ENCODE data around the gene COX10. TPM values are rescaled to one million over a fixed set of nuclear protein-coding genes. Genes with fewer than 3 reads are reported as not detected.

The COX10 gene
- total RNA-seq, 1 experiment from 2014 or later = 27.3 TPM

GRCh38 chr17:14052886-14053615 lies 16.3 kb upstream of the COX10 start:
- H3K27me3 ChIP-seq (replicated peaks) = no peaks in the 10 kb centered on the region
- no peak overlapping the region for H3K27ac ChIP-seq
- H3K36me3 ChIP-seq = peaks cover 7% of the 10 kb centered on the region
- H3K4me3 ChIP-seq = no peak overlapping the region
- H3K9me3 ChIP-seq (replicated peaks) = no peaks in the 10 kb centered on the region
- no peaks in the 10 kb centered on the region for H3K4me1 ChIP-seq (replicated peaks)
- no peak for DNase-seq (ENCODE audit: low read depth in 1 of 2, low spot score in 2 of 2)

- no peaks in the 10 kb centered on the region for H3K27me3 ChIP-seq (replicated peaks)
- H3K27ac ChIP-seq = no peak overlapping the region
- DNase-seq (ENCODE audit: low read depth in 1 of 2, low spot score in 2 of 2) = no peak
- no peak overlapping the region for H3K4me3 ChIP-seq
- H3K36me3 ChIP-seq = peaks cover 30% of the 10 kb centered on the region
- peaks cover 19% of the 10 kb centered on the region for H3K4me1 ChIP-seq (replicated peaks)
- H3K9me3 ChIP-seq (replicated peaks) = no peaks in the 10 kb centered on the region
These were observed 11.7 kb upstream of the COX10 start for GRCh38 chr17:14057591-14057990.

DNA sequence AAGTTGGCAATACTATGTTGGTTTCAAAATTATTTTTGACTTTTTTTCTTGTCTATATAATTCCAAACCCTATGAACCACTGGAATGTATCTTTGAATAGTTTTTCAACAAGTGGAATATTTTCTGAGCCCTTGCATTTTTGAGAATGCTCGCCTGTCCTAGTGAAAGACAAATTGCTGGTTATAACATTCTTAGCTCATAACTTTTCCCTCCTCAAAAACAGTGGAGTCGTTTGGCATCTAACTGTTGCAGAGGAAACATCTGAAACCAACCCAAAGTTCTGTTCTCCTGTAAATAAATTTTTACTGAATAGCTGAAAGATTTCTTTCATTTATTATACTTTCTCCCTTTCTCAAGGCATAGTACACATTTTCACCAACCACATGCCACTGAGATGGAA lies 11.3 kb upstream of the COX10 start:
- DNase-seq (ENCODE audit: low read depth in 1 of 2, low spot score in 2 of 2) = no peak
- no peak overlapping the region for H3K4me3 ChIP-seq
- H3K36me3 ChIP-seq = peaks cover 30% of the 10 kb centered on the region
- H3K27me3 ChIP-seq (replicated peaks) = no peaks in the 10 kb centered on the region
- peaks cover 24% of the 10 kb centered on the region for H3K4me1 ChIP-seq (replicated peaks)
- no peak overlapping the region for H3K27ac ChIP-seq
- no peaks in the 10 kb centered on the region for H3K9me3 ChIP-seq (replicated peaks)

GRCh38 chr17:14060706-14061105 lies 8.6 kb upstream of the COX10 start:
- H3K27ac ChIP-seq = peak overlapping the region; percentile 78; the same call in 1 of the 2 replicates

DNA sequence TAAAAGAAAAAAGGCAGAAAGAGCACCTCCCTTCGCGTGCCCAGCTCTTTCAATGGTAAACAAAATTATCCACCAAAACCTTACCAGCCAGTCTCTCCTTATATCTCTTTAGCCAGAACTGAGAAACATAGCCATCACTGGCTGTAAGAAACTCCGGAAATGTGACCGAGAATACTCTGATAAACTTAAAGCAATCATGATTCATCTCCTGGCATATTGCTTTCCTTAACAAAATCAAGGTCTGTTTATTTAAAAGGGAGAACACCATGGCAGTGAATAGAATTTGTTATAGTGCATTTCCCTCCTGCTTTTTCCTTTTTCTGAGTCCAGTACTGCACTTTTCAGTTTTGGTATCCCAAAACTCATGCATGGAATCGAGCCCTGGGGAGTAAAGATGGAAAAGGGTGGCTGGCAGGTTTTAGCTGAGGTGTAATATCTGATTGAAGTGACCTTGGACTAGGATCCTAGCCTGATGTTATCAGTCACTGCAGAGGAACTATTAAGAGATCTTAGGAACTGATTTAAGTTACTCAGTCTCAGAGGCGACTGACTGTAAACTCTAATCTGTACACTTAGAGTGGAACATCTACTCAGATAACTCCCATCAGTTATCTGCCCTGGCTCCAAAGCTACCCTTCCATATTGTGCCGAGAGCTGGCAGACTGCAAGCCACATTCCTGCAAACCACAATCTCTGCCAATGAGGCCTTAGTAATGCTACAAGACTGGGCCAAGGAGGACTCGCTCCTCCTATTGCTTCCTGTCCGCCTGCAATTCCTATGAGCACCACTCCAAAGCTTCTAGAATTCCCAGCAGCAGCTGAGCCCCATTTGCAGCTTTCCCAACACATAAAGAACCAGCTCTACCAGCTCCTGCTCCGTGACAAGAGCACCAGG lies 7.4 kb upstream of the COX10 start:
- peak; percentile 69 to 79 for DNase-seq (ENCODE audit: low read depth in 1 of 2, low spot score in 2 of 2)
- Histone ChIP-seq H3K4me3 (no peak overlapping the region), H3K36me3 (peaks cover 45% of the 10 kb centered on the region), H3K4me1 (replicated peaks) (peaks cover 28% of the 10 kb centered on the region), H3K27ac (peak overlapping the region; percentile 78), H3K9me3 (replicated peaks) (no peaks in the 10 kb centered on the region), H3K27me3 (replicated peaks) (no peaks in the 10 kb centered on the region)

More at GRCh38 chr17:14060706-14061105, 8.6 kb upstream of the COX10 start:
- H3K4me3 ChIP-seq = no peak overlapping the region
- DNase-seq (ENCODE audit: low read depth in 1 of 2, low spot score in 2 of 2) = no peak
- H3K27me3 ChIP-seq (replicated peaks) = no peaks in the 10 kb centered on the region
- peaks cover 45% of the 10 kb centered on the region for H3K36me3 ChIP-seq
- no peaks in the 10 kb centered on the region for H3K9me3 ChIP-seq (replicated peaks)
- peaks cover 28% of the 10 kb centered on the region for H3K4me1 ChIP-seq (replicated peaks)

DNA sequence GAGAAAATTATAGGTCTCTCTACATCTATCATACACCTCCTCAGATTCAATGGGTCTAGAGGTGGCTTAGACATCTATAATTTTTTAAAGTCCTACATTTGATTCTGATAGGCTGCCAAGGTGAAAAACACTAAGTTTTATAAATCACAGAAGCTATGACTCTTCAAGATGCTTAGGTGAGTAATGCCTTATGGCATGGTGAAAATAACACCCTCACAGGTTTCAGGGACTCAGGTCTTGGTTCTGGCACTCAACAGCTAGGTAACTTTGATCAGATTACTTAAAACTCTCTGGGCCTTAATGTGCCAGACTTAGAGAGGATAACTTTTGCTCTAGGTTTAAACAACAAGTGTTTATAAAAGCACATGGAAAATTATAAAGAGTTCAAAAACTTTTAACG lies 2.0 kb upstream of the COX10 start:
- H3K27me3 ChIP-seq (replicated peaks) = no peaks in the 10 kb centered on the region
- no peaks in the 10 kb centered on the region for H3K9me3 ChIP-seq (replicated peaks)
- no peak overlapping the region for H3K27ac ChIP-seq
- peaks cover 24% of the 10 kb centered on the region for H3K4me1 ChIP-seq (replicated peaks)
- H3K36me3 ChIP-seq = peaks cover 26% of the 10 kb centered on the region
- no peak overlapping the region for H3K4me3 ChIP-seq
- no peak for DNase-seq (ENCODE audit: low read depth in 1 of 2, low spot score in 2 of 2)

DNA sequence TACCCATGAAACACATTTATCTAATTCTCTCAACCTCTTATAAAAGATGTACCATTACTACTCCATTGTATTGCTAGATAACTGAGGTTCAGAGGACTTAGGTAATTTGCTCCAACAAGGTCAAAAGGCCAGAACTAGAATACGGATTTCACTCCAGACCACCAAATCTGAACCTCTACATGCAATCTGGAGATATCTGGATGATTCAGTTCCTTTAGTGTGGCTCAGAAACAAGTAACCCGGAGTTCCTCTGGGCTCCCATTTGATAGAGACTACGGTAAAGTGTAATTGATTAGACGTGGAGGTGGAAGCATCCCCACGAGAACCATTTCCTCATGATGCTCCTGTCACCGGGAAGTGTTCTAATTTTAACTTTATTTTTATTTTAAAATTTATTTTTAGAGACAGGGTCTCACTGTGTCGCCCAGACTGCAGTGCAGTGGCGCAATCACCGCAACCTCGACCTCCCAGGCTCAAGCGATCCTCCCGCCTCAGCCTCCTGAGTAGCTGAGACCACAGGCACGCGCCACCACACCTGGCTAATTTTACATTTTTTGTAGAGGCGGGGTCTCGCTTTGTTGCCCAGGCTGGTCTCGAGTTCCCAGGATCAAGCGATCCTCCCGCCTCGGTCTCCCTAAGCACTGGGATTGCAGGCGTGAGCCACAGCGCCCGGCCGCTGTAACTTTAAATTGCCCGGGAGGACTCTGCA lies 608 bp upstream of the COX10 start:
- Histone ChIP-seq H3K36me3 (peaks cover 26% of the 10 kb centered on the region), H3K27me3 (replicated peaks) (no peaks in the 10 kb centered on the region), H3K9me3 (replicated peaks) (no peaks in the 10 kb centered on the region), H3K27ac (peak overlapping the region; percentile 65), H3K4me3 (peak overlapping the region; percentile 61), H3K4me1 (replicated peaks) (peaks cover 13% of the 10 kb centered on the region)
- DNase-seq (ENCODE audit: low read depth in 1 of 2, low spot score in 2 of 2) = peak in 1 of 2 experiments; percentile 2

- Histone ChIP-seq H3K27me3 (replicated peaks) (no peaks in the 10 kb centered on the region), H3K4me3 (peak overlapping the region; percentile 61), H3K4me1 (replicated peaks) (peaks cover 13% of the 10 kb centered on the region), H3K9me3 (replicated peaks) (no peaks in the 10 kb centered on the region), H3K36me3 (peaks cover 25% of the 10 kb centered on the region), H3K27ac (no peak overlapping the region)
- no peak for DNase-seq (ENCODE audit: low read depth in 1 of 2, low spot score in 2 of 2)
These were observed 1.2 kb downstream of the COX10 start for GRCh38 chr17:14070344-14070984.

DNA sequence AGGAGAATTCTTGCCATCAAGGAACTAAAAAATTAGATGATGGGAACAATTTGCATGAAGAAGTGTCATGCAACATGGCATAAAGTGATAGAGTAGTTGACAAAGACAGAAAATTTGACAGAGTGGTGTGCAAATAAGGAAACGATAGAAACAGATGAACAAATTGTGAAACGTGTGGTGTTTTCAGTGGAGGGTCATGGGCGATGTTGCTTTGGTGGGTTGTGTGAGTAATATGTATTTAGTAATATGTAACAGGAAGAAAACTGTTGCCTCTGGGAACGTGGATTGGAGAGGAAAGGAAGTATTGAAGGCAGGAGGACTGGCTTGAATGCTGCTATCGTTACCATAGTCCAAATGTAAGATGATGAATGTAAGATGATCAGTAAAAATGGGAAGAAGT lies 3.6 kb downstream of the COX10 start:
- peaks cover 30% of the 10 kb centered on the region for H3K36me3 ChIP-seq
- no peak overlapping the region for H3K27ac ChIP-seq
- peaks cover 13% of the 10 kb centered on the region for H3K4me1 ChIP-seq (replicated peaks)
- H3K27me3 ChIP-seq (replicated peaks) = no peaks in the 10 kb centered on the region
- no peaks in the 10 kb centered on the region for H3K9me3 ChIP-seq (replicated peaks)
- DNase-seq (ENCODE audit: low read depth in 1 of 2, low spot score in 2 of 2) = no peak
- H3K4me3 ChIP-seq = no peak overlapping the region

- Histone ChIP-seq H3K27ac (no peak overlapping the region), H3K4me1 (replicated peaks) (no peaks in the 10 kb centered on the region), H3K36me3 (peaks cover 44% of the 10 kb centered on the region), H3K4me3 (no peak overlapping the region), H3K27me3 (replicated peaks) (no peaks in the 10 kb centered on the region), H3K9me3 (replicated peaks) (no peaks in the 10 kb centered on the region)
- no peak for DNase-seq (ENCODE audit: low read depth in 1 of 2, low spot score in 2 of 2)
These were observed 8.7 kb downstream of the COX10 start for GRCh38 chr17:14078027-14078426.

- no peak overlapping the region for H3K27ac ChIP-seq
- H3K9me3 ChIP-seq (replicated peaks) = no peaks in the 10 kb centered on the region
- H3K36me3 ChIP-seq = peaks cover 31% of the 10 kb centered on the region
- no peak for DNase-seq (ENCODE audit: low read depth in 1 of 2, low spot score in 2 of 2)
- no peaks in the 10 kb centered on the region for H3K4me1 ChIP-seq (replicated peaks)
- no peaks in the 10 kb centered on the region for H3K27me3 ChIP-seq (replicated peaks)
- H3K4me3 ChIP-seq = no peak overlapping the region
These were observed 11.5 kb downstream of the COX10 start for GRCh38 chr17:14080847-14081251.

- no peaks in the 10 kb centered on the region for H3K4me1 ChIP-seq (replicated peaks)
- H3K36me3 ChIP-seq = peaks cover 14% of the 10 kb centered on the region
- H3K27me3 ChIP-seq (replicated peaks) = no peaks in the 10 kb centered on the region
- H3K4me3 ChIP-seq = no peak overlapping the region
- H3K9me3 ChIP-seq (replicated peaks) = no peaks in the 10 kb centered on the region
- H3K27ac ChIP-seq = no peak overlapping the region
- no peak for DNase-seq (ENCODE audit: low read depth in 1 of 2, low spot score in 2 of 2)
These were observed 13.5 kb downstream of the COX10 start for GRCh38 chr17:14082848-14083247.

GRCh38 chr17:14084955-14085354 lies 15.7 kb downstream of the COX10 start:
- no peak for DNase-seq (ENCODE audit: low read depth in 1 of 2, low spot score in 2 of 2)
- H3K4me3 ChIP-seq = no peak overlapping the region
- H3K4me1 ChIP-seq (replicated peaks) = no peaks in the 10 kb centered on the region
- no peaks in the 10 kb centered on the region for H3K27me3 ChIP-seq (replicated peaks)
- H3K9me3 ChIP-seq (replicated peaks) = no peaks in the 10 kb centered on the region
- peaks cover 9% of the 10 kb centered on the region for H3K36me3 ChIP-seq
- no peak overlapping the region for H3K27ac ChIP-seq
